DMS79 (cell line): ENCODE measurements around the gene KRTAP4-16.
"Not testable (repeated sequence)": the region's sequence is repeated elsewhere in the genome, so short reads cannot be mapped to it uniquely, and the experiment has no call there.

Source experiments
- DNase-seq: peaks from one replicate; lab custom pipeline; 2025; lab: John Stamatoyannopoulos, UW

KRTAP4-16 gene

DNA sequence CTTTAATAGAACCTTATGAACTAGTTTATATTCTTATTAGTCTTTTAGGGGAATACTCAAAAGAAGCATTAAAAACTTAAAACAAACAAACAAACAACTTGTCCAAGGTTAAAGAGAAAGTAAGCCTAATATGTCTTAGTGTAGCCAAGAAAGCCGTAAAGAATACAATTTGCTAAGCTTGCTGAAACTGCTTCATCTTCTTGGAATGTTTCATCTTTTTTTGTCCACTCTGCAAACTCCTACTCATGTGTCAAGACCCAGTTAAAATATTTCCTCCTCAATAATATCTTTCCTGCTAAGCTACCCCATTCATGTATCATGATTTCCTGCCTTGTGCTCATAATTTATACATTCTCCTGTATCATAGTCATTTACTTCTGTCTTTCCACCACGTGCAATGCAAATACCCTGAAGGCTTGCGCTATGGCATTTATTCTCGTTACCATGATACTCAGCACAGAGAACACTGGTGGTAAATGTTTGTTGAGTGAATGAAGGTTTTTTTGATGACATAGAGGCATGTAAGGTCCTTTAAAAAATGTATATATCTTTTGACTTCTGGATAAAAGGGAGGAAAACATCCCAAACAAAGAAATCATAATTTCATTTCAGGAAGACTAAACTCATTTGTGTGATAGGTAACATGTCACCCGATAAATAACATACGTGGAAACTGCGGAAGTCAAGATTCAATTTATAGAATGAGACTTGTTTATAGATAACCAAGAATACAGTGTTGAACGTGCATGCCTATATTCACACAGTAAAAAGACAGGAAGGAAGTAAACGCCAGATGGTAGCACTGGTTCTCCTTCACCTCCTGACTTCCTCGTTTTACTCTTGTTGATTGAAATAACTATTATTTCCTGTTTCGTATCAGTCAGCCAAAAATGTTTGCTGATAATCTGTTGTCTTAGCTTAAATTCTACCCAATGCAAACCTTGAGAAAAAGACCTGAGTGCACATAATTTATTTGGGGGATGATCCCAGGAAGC is 18.0 kb upstream of the KRTAP4-16 start:
- not testable (repeated sequence) for DNase-seq

DNA sequence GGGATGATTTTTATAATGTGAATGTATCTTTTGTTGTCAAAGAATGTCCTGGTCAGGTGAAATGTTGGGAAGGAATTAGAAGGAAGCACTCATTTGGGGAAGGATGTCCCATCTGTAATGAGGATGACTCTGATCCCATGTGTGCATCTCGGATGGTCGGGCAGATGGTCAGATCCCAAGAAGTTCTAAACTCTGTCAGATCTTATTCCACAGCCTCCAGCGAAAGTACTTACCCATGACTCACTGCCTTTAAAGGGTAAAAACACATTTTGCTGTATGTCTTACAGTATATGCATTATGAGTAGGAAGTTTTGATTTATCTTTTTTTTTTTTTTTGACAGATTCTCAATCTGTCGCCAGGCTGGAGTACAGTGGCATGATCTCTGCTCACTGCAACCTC is 16.7 kb upstream of the KRTAP4-16 start:
- DNase-seq: no peak

DNA sequence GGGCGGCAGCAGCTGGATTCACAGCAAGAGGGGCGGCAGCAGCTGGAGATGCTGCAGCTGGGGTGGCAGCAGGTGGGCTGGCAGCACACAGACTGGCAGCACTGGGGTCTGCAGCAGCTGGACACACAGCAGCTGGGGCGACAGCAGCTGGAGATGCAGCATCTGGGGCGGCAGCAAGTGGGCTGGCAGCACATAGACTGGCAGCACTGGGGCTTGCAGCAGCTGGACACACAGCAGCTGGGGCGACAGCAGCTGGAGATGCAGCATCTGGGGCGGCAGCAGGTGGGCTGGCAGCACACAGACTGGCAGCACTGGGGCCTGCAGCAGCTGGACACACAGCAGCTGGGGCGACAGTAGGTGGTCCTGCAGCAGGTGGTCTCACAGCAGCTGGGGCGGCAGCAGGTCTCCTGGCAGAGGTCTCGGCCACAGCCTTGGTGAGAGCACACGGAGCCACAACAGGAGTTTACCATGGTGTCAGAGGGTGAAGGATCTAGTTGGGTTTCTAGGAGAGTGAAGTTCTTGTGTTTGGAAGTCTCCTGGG is 15.9 kb upstream of the KRTAP4-16 start, which contains the start of gene KRTAP4-11:
KRTAP4-11 (minus strand) TSS at position 528 of the 541 bp plus-strand sequence; CDS start at position 470, 58 bp downstream.
- DNase-seq: not testable (repeated sequence)

DNA sequence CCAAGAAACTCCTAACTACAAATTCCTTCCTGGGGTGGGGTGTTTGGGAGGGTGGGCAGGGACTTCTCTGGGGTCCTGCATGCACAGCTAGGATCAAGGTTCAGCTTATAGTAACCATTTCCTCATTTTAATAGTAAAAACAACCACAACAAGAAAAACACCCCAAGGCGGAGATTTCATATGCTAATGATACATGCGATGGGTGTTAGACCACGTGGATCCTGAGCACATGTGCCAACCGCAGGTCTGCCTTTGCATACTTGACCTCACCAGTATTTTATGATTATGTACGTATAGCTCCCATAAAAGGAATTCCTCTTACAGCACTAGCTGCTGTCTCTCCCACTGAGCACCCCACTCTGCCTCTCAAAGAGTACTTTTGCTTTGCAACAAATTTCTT is 14.3 kb upstream of the KRTAP4-16 start:
- no peak for DNase-seq

DNA sequence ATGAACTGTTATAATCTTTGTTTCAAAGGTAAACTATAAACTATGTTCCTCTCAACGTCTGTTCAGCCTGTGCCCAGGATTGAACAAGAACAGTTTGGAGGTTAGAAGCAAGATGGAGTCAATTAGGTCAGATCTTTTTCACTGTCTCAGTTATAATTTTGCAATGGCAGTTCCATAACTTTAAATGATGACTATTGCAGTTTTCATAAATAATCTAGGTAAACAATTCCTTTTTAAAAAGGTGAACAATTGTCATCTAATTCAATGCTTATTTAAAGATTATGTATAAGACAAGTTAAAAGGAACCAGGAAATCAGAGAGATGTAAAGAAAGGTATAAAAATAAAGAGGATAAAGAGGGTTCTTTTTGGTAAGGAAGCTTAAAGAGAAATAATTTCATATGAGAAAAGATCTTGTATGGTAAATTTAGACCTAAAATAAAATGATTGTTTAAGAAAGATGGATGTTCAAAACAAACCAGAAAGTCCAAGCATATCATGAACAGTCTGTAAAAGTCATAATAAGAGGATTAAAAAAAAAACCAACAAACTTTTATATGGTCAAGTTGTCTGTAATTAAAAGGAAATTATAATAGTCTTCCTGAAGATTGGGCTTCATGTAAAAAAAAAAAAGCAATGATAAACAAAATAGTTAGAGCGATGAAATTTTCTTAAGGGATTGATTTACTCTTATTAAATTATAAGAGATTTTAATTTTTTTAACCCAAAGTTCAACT is 9.3 kb upstream of the KRTAP4-16 start:
- no peak for DNase-seq

DNA sequence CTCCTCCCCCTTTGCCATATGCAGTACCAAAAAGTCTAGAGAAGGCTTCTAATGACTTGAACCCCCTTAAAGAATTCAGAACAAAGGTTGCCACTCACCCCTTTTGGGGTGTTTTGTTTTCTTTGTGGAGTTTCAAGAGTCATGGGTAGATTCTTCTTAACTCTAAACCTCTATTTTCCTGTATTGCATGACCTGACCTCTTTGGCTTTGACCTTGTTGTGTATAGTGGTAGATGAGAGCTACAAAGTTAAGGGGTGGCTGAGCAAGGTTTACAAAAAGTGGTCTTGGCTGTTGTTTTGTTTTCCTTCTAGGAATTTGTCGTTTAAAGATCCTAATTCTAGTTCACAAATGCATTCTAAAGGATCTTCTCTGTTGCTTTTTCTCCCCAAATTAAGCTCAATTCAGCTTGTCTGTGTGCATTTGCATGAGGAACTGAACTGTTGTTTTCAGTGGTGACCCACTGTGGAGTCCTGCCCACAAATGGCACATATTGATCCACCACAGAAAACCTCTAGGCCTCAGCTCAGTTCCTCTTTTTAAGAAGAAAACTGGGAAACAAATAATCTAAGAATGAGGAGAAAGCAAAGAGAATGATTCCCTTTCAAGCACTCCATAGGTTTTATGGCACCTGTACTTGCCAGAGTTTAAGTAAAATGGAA is 6.8 kb upstream of the KRTAP4-16 start:
- DNase-seq: not testable (repeated sequence)

DNA sequence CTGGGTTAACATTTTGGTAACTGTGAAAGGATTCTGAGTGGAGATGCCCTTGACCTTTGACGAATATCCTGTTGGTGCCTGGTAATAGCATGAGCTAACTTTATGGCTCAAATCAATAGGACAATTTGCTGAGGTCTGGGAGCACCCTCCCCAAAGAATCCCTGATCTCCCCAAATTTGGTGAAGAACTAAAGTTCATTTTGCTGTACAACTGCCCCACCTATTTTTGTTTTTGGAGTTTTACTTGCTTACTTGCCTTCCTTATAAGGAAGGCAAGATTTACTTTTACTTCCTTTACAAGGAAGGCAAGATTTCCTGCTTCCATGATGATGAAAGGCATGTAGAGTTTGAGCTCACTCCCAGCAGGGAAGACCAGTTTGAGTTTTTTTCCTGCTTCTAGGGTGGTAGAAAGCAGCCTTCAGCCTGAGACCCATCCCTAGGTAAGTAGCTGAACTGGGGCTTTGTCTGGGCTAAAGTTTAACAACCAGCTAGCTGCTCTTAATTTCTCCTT is 6.0 kb upstream of the KRTAP4-16 start:
- DNase-seq: no peak

DNA sequence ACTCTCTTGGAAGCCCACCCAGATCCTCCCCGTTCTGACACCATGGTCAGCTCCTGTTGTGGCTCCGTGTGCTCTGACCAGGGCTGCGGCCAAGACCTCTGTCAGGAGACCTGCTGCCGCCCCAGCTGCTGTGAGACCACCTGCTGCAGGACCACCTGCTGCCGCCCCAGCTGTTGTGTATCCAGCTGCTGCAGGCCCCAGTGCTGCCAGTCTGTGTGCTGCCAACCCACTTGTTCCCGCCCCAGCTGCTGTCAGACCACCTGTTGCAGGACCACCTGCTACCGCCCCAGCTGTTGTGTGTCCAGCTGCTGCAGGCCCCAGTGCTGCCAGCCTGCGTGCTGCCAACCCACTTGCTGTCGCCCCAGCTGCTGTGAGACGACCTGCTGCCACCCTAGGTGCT is 3.3 kb upstream of the KRTAP4-16 start, which contains the start of gene KRTAP4-9:
KRTAP4-9 (plus strand) TSS at position 43 of the 400 bp plus-strand sequence; CDS start at position 43, 0 bp downstream.
- DNase-seq: not testable (repeated sequence)

DNA sequence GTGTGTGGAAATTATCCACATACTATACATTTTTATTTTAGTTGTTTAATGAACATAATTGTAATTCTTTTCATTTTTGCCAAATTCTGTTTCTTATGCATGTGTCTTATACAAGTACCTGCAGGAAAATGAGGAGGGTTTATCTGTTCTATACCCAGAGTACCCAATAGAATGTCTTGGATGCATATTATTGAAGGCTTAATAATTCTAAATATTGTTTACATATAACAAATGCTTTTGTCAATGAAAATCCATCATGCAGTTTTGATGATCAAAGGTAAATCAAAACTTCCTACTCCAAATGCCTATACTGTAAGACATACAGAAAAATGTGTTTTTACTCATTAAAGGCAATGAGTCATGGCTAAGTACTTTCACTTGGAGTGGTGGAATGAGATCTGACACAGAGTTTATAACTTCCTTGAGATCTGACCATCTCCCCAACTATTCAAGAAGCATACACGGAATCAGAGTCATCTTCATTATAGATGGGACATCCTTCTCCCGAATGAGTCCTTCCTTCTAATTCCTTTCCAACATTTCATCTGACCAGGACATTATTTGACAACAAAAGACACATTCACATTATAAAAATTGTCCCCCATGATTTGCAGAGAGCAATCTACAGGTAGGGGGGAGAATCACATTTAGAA is 2.5 kb upstream of the KRTAP4-16 start:
- not testable (repeated sequence) for DNase-seq

DNA sequence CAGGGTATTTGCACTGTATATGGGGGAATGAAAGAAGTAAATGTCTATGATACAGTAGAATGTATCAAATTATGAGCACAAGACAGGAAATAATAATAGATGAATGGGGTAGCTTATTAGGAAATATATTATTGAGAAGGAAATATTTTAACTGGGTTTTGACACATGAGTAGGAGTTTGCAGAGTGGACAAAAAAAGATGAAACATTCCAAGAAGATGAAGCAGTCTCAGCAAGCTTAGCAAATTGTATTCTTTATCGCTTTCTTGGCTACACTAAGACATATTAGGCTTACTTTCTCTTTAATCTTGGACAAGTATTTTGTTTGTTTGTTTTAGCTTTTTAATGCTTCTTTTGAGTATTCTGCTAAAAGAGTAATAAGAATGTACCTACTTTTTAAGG is 1.9 kb upstream of the KRTAP4-16 start:
- no peak for DNase-seq

DNA sequence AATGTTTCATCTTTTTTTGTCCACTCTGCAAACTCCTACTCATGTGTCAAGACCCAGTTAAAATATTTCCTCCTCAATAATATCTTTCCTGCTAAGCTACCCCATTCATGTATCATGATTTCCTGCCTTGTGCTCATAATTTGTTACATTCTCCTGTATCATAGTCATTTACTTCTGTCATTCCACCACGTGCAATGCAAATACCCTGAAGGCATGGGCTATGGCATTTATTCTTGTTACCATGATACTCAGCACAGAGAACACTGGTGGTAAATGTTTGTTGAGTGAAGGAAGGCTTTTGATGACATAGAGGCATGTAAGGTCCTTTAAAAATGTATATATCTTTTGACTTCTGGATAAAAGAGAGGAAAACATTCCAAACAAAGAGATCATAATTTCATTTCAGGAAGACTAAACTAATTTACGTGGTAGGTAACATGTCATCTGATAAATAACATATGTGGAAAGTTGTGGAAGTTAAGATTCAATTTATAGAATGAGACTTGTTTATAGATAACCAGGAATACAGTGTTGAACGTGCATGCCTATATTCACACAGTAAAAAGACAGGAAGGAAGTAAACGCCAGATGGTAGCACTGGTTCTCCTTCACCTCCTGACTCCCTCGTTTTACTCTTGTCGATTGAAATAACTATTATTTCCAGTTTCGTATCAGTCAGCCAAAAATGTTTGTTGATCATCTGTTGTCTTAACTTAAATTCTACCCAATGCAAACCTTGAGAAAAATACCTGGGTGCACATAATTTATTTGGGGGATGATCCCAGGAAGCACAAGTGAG is 2.1 kb downstream of the KRTAP4-16 start:
- DNase-seq: not testable (repeated sequence)

DNA sequence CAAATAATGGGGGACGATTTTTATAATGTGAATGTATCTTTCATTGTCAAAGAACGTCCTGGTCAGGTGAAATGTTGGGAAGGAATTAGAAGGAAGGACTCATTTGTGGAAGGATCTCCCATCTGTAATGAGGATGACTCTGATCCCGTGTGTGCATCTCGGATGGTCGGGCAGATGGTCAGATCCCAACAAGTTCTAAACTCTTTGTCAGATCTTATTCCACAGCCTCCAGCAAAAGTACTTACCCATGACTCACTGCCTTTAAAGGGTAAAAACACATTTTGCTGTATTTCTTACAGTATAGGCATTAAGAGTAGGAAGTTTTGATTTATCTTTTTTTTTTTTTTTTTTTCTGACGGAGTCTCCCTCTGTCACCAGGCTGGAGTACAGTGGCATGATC is 3.5 kb downstream of the KRTAP4-16 start:
- DNase-seq: no peak

DNA sequence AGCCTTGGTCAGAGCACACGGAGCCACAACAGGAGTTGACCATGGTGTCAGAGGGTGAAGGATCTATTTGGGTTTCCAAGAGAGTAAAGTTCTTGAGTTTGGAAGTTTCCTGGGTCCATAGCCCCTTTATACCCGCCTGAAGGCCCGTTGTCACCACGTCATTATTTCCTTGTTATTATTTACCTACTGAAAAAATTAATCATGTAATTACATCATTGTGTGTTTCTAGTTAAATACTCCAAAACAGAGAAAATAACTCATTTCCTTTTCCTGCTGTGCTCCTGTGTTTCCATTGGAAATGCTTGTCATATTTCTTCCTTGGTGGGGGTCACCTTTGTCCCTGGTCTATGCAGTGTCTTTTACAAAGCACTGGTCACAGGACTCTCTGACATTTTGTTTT is 4.0 kb downstream of the KRTAP4-16 start, which contains the start of gene KRTAP4-8:
KRTAP4-8 (minus strand) TSS at position 101 of the 400 bp plus-strand sequence; CDS start at position 43, 58 bp downstream.
- DNase-seq: no peak

DNA sequence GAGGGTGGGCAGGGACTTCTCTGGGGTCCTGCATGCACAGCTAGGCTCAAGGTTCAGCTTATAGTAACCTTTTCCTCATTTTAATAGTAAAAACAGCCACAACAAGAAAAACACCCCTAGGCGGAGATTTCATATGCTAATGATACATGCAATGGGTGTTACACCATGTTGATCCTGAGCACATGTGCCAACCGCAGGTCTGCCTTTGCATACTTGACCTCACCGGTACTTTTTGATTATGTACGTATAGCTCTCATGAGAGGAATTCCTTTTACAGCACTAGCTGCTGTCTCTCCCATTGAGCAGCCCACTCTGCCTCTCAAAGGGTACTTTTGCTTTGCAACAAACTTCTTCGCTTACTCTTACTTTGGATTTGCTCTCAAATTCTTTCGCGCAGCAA is 6.0 kb downstream of the KRTAP4-16 start:
- DNase-seq: no peak

DNA sequence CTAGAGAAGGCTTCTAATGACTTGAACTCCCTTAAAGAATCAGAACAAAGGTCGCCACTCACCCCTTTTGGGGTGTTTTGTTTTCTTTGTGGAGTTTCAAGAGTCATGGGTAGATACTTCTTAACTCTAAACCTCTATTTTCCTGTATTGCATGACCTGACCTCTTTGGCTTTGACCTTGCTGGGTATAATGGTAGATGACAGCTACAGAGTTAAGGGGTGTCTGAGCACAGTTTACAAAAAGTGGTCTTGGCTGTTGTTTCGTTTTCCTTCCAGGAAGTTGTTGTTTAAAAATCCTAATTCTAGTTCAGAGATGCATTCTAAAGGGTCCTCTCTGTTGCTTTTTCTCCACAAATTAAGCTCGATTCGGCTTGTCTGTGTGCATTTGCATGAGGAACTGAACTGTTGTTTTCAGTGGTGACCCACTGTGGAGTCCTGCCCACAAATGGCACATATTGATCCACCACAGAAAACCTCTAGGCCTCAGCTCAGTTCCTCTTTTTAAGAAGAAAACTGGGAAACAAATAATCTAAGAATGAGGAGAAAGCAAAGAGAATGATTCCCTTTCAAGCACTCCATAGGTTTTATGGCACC is 13.2 kb downstream of the KRTAP4-16 start:
- DNase-seq: not testable (repeated sequence)

DNA sequence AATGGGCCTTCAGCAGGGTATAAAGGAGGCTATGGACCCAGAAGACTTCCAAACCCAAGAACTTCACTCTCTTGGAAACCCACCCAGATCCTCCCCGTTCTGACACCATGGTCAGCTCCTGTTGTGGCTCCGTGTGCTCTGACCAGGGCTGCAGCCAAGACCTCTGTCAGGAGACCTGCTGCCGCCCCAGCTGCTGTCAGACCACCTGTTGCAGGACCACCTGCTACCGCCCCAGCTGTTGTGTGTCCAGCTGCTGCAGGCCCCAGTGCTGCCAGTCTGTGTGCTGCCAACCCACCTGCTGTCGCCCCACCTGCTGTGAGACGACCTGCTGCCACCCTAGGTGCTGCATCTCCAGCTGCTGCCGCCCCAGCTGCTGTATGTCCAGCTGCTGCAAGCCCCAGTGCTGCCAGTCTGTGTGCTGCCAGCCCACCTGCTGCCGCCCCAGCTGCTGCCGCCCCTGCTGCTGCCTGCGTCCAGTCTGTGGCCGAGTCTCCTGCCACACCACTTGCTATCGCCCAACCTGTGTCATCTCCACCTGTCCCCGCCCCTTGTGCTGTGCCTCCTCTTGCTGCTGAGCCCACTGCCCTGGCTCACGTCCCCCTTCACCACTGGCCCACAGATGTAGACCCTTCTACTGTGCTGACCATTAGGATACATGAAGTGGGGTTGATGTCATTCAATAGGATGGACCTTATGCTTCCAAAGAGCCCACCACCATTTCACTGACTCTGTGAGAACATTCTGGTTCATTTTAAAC is 17.7 kb downstream of the KRTAP4-16 start, which contains the start of gene KRTAP4-7:
KRTAP4-7 (plus strand) TSS at position 51 of the 757 bp plus-strand sequence; CDS start at position 108, 57 bp downstream.
- not testable (repeated sequence) for DNase-seq

DNA sequence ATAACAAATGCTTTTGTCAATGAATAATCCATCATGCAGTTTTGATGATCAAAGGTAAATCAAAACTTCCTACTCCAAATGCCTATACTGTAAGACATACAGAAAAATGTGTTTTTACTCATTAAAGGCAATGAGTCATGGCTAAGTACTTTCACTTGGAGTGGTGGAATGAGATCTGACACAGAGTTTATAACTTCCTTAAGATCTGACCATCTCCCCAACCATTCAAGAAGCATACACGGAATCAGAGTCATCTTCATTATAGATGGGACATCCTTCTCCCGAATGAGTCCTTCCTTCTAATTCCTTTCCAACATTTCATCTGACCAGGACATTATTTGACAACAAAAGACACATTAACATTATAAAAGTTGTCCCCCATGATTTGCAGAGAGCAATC is 18.6 kb downstream of the KRTAP4-16 start:
- not testable (repeated sequence) for DNase-seq

DNA sequence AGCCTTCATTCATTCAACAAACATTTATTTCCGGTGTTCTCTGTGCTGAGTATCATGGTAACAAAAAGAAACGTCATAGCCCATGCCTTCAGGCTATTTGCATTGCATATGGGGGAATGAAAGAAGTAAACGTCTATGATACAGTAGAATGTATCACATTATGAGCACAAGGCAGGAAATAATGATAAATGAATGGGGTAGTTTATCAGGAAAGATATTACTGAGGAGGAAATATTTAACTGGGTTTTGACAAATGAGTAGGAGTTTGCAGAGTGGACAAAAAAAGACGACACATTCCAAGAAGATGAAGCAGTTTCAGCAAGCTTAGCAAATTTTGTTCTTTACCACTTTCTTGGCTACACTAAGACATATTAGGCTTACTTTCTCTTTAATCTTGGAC is 19.4 kb downstream of the KRTAP4-16 start:
- no peak for DNase-seq

DNA sequence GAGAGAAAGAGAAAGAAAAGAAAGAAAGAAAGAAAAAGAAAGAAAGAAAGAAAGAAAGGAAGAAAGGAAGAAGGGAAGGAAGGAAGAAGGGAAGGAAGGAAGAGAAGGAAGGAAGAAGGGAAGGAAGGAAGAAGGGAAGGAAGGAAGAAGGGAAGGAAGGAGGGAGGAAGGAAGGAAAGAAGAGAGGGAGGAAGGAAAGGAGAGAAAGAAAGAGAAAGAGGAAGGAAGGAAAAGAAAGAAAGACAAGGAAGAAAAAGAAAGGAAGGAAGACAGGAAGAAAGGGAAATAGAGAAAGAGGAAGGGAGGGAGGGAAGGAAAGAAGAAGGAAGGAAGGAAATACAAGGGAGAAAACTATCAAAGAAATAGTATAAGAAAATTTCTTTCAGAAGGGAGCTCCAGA is 25.2 kb downstream of the KRTAP4-16 start:
- DNase-seq: no peak
